Endothelial cell (in vitro differentiated cells): ENCODE results near the gene PWP1. TPM values are rescaled to one million over a fixed set of nuclear protein-coding genes. Genes with fewer than 3 reads are reported as not detected.
A peak's percentile ranks its signal among the peaks of the same experiment; 100 is the strongest.

Experiments used
- DNase-seq: peaks from one replicate; pipeline ENCODE4 v3.0.0; 2021; ENCODE audit warnings: low spot score
- H3K27ac Mint-ChIP-seq: one replicate; pipeline ENCODE4 v1.8.0; 2021; ENCODE audit warnings: mixed read lengths, inconsistent platforms; ENCODE audit not compliant: unreplicated experiment
- H3K27me3 Mint-ChIP-seq: one replicate; pipeline ENCODE4 v1.8.0; 2021; ENCODE audit warnings: mild to moderate bottlenecking, moderate library complexity, mixed read lengths, inconsistent platforms; ENCODE audit not compliant: unreplicated experiment
- H3K36me3 Mint-ChIP-seq: one replicate; pipeline ENCODE4 v1.8.0; 2021; ENCODE audit warnings: mild to moderate bottlenecking, low read depth, mixed read lengths, inconsistent platforms; ENCODE audit not compliant: unreplicated experiment
- H3K4me1 Mint-ChIP-seq: one replicate; pipeline ENCODE4 v1.8.0; 2021; ENCODE audit warnings: mild to moderate bottlenecking, mixed read lengths, inconsistent platforms; ENCODE audit not compliant: unreplicated experiment
- H3K4me3 Mint-ChIP-seq: one replicate; pipeline ENCODE4 v1.8.0; 2021; ENCODE audit warnings: mild to moderate bottlenecking, mixed read lengths, inconsistent platforms; ENCODE audit not compliant: unreplicated experiment
- H3K9me3 Mint-ChIP-seq: one replicate; pipeline ENCODE4 v1.8.0; 2021; ENCODE audit warnings: mixed read lengths, inconsistent platforms; ENCODE audit not compliant: unreplicated experiment
- total RNA-seq: library from RNA; stranded (reverse); fragmentation: NEBNext Ultra II Directional; extraction: Animal tissue kit (Norgen Biotek cat#: 25700); gene quantifications from one replicate; pipeline ENCODE4 v1.2.1, GENCODE V29; 2021; ENCODE audit not compliant: unreplicated experiment
- TF ChIP-seq, protein P1 (sequence below): fragments of 200-600 bp; sonication (generic); IDR thresholded peaks from one replicate; pipeline ENCODE4 v1.5.0; 2021; ENCODE audit warnings: antibody characterized with exemption; ENCODE audit not compliant: unreplicated experiment

Gene PWP1
- total RNA-seq, 1 donor from 2014 or later, result 49.3 TPM

DNA sequence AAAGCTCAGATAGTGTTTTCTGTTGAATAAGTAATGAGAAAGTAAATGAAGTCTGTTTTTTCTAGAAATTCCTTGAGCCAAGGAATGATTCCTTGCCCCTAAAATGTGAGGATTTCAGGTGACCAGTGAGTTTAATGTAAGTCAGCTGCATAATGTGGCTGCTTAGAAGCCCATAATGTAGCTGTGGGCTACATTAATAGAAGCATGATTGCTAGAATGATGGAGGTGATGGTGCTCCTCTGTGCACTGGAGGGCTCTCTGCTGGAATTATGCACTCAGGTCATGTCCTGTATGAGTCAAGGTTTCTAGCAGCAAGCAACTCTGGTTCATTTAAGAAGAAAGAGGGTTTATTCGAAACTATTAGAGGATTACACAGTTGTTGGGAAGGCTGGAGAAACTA is 19.6 kb upstream of the PWP1 start:
- Mint-ChIP-seq H3K36me3 (no peaks in the 10 kb centered on the region), H3K4me3 (no peak overlapping the region), H3K9me3 (no peaks in the 10 kb centered on the region), H3K27me3 (no peaks in the 10 kb centered on the region), H3K4me1 (peaks cover 13% of the 10 kb centered on the region), H3K27ac (peak overlapping the region; percentile 92)
- DNase-seq, result no peak
- TF ChIP-seq, protein P1, sequence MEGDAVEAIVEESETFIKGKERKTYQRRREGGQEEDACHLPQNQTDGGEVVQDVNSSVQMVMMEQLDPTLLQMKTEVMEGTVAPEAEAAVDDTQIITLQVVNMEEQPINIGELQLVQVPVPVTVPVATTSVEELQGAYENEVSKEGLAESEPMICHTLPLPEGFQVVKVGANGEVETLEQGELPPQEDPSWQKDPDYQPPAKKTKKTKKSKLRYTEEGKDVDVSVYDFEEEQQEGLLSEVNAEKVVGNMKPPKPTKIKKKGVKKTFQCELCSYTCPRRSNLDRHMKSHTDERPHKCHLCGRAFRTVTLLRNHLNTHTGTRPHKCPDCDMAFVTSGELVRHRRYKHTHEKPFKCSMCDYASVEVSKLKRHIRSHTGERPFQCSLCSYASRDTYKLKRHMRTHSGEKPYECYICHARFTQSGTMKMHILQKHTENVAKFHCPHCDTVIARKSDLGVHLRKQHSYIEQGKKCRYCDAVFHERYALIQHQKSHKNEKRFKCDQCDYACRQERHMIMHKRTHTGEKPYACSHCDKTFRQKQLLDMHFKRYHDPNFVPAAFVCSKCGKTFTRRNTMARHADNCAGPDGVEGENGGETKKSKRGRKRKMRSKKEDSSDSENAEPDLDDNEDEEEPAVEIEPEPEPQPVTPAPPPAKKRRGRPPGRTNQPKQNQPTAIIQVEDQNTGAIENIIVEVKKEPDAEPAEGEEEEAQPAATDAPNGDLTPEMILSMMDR, result no peak

- Mint-ChIP-seq H3K36me3 (no peaks in the 10 kb centered on the region), H3K27me3 (no peaks in the 10 kb centered on the region), H3K27ac (no peak overlapping the region), H3K4me1 (peaks cover 17% of the 10 kb centered on the region), H3K9me3 (no peaks in the 10 kb centered on the region), H3K4me3 (no peak overlapping the region)
- no peak for DNase-seq
- TF ChIP-seq, protein P1, result no peak
Observed at GRCh38 chr12:107667464-107667863, 18.1 kb upstream of the PWP1 start.

DNA sequence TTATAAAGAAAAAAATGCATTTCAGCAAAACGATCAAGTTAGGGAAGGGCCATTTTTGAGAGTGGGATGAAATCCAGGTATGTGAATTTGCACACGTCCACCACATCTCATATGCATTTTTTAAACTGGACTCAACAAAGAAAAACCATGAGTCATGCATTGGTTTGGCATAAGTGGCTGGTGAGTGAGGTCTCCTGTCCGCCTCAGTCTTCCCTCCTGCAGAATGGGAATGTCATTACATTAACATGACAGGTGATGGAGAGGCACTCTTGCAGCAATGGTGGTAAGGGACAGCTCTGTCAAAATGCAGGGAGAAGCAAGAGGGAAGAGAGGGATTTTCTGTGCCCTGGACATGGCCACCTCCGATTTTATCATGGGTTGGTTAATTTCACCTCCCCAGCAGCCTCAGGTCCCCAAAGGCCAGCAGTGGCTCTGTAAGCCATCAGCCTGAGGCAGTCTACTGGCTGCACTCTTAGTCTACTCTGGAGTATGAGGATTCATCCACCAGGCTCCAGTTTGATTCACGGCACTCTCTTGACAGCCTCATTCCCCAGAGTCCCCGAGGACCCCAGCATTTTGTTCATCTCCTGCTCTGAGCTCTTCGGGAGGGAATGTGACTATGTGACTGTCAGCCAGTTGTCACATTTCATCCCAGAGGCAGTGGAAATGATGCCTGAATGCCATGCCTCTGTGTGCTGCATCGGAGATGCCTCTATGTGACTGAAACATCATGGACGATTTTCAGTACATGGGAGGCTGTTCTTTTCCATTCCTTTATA is 17.1 kb upstream of the PWP1 start:
- Mint-ChIP-seq H3K9me3 (no peaks in the 10 kb centered on the region), H3K4me3 (no peak overlapping the region), H3K27me3 (no peaks in the 10 kb centered on the region), H3K4me1 (peaks cover 17% of the 10 kb centered on the region), H3K36me3 (no peaks in the 10 kb centered on the region), H3K27ac (no peak overlapping the region)
- DNase-seq, result no peak
- TF ChIP-seq, protein P1, result no peak

DNA sequence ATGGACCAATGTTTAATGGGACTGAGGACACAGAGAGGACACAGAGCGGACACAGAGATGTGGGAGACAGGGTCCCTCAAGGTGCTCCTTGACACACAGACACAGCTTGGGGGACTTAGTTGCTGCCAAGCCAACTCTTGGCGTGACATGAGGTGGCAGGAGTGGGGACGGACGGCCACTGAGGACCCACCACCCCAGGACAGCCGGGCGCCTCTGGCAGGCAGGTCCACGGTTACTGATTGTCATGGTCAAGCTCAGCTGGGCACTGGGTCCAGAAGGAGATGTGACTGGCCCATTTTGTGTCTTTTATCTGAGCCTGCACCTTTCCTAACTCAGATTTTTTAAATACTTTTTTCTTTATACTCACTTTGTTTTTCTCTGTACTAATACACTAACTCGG is 15.7 kb upstream of the PWP1 start:
- TF ChIP-seq, protein P1, result no peak
- Mint-ChIP-seq H3K4me1 (peaks cover 13% of the 10 kb centered on the region), H3K36me3 (no peaks in the 10 kb centered on the region), H3K27me3 (no peaks in the 10 kb centered on the region), H3K27ac (no peak overlapping the region), H3K9me3 (no peaks in the 10 kb centered on the region), H3K4me3 (no peak overlapping the region)
- no peak for DNase-seq

DNA sequence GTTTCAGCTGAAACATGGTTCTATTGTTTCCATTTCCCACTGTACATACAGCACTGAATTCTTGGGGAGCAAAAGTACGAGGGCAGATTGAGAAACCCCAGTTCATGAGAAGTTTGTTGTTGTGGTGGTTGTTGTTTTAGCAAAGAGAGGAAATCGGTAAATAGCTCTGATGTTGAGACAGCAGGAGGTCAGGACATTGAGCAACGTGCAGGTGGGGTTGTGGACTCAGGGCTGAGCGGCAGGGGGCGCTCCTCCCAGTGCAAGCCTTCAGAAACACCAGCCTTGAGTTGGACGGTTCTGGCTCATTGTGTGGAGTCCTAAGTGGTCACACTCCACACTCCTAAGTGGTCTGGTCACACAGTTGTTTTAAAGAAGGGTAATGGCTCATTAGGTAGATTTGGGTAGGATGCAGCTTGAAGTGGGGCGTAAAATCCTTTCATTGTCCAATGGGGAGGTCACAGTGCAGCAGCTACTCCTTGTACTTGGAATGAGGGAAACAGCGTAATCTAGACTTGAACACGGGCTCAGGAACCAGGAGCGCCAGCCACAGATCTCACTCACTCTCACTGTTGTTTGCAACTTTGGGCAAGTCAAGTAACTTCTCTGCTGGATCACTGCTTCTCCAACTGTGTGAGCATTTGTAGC is 14.5 kb upstream of the PWP1 start:
- H3K4me1 Mint-ChIP-seq, result peaks cover 7% of the 10 kb centered on the region
- DNase-seq, result peak; percentile 53
- no peak overlapping the region for H3K4me3 Mint-ChIP-seq
- TF ChIP-seq, protein P1, result peak; percentile 74
- H3K27ac Mint-ChIP-seq, result no peak overlapping the region
- no peaks in the 10 kb centered on the region for H3K27me3 Mint-ChIP-seq
- H3K9me3 Mint-ChIP-seq, result no peaks in the 10 kb centered on the region
- no peaks in the 10 kb centered on the region for H3K36me3 Mint-ChIP-seq
